Measurements from ENCODE around the gene CRYZ.
"Not testable (repeated sequence)": the region's sequence is repeated elsewhere in the genome, so short reads cannot be mapped to it uniquely, and the experiment has no call there.

The CRYZ gene

GRCh38 chr1:74732960-74733603, at the start of gene CRYZ, which contains the start of gene TYW3:
TSS of gene CRYZ (minus strand) at chr1:74733050. CDS start at chr1:74724821, 8,229 bp downstream.
TSS of gene TYW3 (plus strand) at chr1:74733152. CDS start at chr1:74733245, 93 bp downstream.
- H3K4me3 ChIP-seq (ENCODE audit: low read length), result peak within 1 kb of the TSS; percentile 90
- H3K4me1 ChIP-seq (ENCODE audit: control insufficient read depth, low read depth, low read length), result peaks cover 3% of the 10 kb centered on the region
- H3K36me3 ChIP-seq (ENCODE audit: control insufficient read depth, low read depth, low read length), result peaks cover 6% of the 10 kb centered on the region
- H3K27ac ChIP-seq (ENCODE audit: low read length), result peak within 1 kb of the TSS; percentile 80
- peak within 1 kb of the TSS; percentile 94 for H3K9ac ChIP-seq (ENCODE audit: low read length)
- no peaks in the 10 kb centered on the region for H3K9me3 ChIP-seq (ENCODE audit: control insufficient read depth, low read depth, low read length)
- no peaks in the 10 kb centered on the region for H3K27me3 ChIP-seq (ENCODE audit: control insufficient read depth, insufficient read depth, low read length)

- Histone ChIP-seq H3K27me3 (ENCODE audit: control insufficient read depth, insufficient read depth, low read length) (no peaks in the 10 kb centered on the region), H3K9ac (ENCODE audit: low read length) (no peak overlapping the region), H3K36me3 (ENCODE audit: control insufficient read depth, low read depth, low read length) (no peaks in the 10 kb centered on the region), H3K27ac (ENCODE audit: low read length) (no peak overlapping the region), H3K4me3 (ENCODE audit: low read length) (no peak overlapping the region), H3K4me1 (ENCODE audit: control insufficient read depth, low read depth, low read length) (peaks cover 12% of the 10 kb centered on the region), H3K9me3 (ENCODE audit: control insufficient read depth, low read depth, low read length) (no peaks in the 10 kb centered on the region)
Observed at GRCh38 chr1:74780594-74780993, 47.7 kb upstream of the CRYZ start.

DNA sequence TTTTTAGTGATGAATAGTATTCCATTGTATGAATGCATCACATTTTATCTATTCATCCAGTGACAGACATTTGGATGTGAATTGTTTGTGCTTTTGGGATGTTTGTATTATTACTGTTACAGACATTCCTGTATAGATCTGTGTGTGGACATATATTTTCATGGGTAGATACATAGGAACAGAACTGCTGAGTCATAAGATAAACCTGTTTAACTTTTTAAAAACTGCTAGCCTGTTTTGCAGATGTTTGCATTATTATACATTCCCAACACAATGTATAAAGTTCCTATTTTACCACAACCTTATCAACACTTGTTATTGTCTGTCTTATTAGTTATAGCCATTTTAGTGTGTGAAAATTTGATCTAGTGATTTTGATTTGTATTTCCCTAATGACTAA, 46.9 kb upstream of the CRYZ start:
- no peaks in the 10 kb centered on the region for H3K27me3 ChIP-seq (ENCODE audit: control insufficient read depth, insufficient read depth, low read length)
- no peak overlapping the region for H3K27ac ChIP-seq (ENCODE audit: low read length)
- no peaks in the 10 kb centered on the region for H3K9me3 ChIP-seq (ENCODE audit: control insufficient read depth, low read depth, low read length)
- no peak overlapping the region for H3K9ac ChIP-seq (ENCODE audit: low read length)
- no peak overlapping the region for H3K4me3 ChIP-seq (ENCODE audit: low read length)
- no peaks in the 10 kb centered on the region for H3K36me3 ChIP-seq (ENCODE audit: control insufficient read depth, low read depth, low read length)
- peaks cover 12% of the 10 kb centered on the region for H3K4me1 ChIP-seq (ENCODE audit: control insufficient read depth, low read depth, low read length)

GRCh38 chr1:74777525-74777924, 44.7 kb upstream of the CRYZ start:
- Histone ChIP-seq H3K27ac (ENCODE audit: low read length) (no peak overlapping the region), H3K9me3 (ENCODE audit: control insufficient read depth, low read depth, low read length) (no peaks in the 10 kb centered on the region), H3K27me3 (ENCODE audit: control insufficient read depth, insufficient read depth, low read length) (no peaks in the 10 kb centered on the region), H3K4me1 (ENCODE audit: control insufficient read depth, low read depth, low read length) (peaks cover 12% of the 10 kb centered on the region), H3K4me3 (ENCODE audit: low read length) (no peak overlapping the region), H3K9ac (ENCODE audit: low read length) (no peak overlapping the region), H3K36me3 (ENCODE audit: control insufficient read depth, low read depth, low read length) (no peaks in the 10 kb centered on the region)

GRCh38 chr1:74775735-74776134, 42.9 kb upstream of the CRYZ start:
- no peak overlapping the region for H3K9ac ChIP-seq (ENCODE audit: low read length)
- no peaks in the 10 kb centered on the region for H3K9me3 ChIP-seq (ENCODE audit: control insufficient read depth, low read depth, low read length)
- no peak overlapping the region for H3K4me3 ChIP-seq (ENCODE audit: low read length)
- no peak overlapping the region for H3K27ac ChIP-seq (ENCODE audit: low read length)
- no peaks in the 10 kb centered on the region for H3K27me3 ChIP-seq (ENCODE audit: control insufficient read depth, insufficient read depth, low read length)
- H3K4me1 ChIP-seq (ENCODE audit: control insufficient read depth, low read depth, low read length), result peaks cover 7% of the 10 kb centered on the region
- no peaks in the 10 kb centered on the region for H3K36me3 ChIP-seq (ENCODE audit: control insufficient read depth, low read depth, low read length)

- Histone ChIP-seq H3K4me3 (ENCODE audit: low read length) (no peak overlapping the region), H3K36me3 (ENCODE audit: control insufficient read depth, low read depth, low read length) (no peaks in the 10 kb centered on the region), H3K27me3 (ENCODE audit: control insufficient read depth, insufficient read depth, low read length) (no peaks in the 10 kb centered on the region), H3K27ac (ENCODE audit: low read length) (no peak overlapping the region), H3K9ac (ENCODE audit: low read length) (no peak overlapping the region), H3K9me3 (ENCODE audit: control insufficient read depth, low read depth, low read length) (no peaks in the 10 kb centered on the region), H3K4me1 (ENCODE audit: control insufficient read depth, low read depth, low read length) (no peaks in the 10 kb centered on the region)
Observed at GRCh38 chr1:74773582-74773981, 40.7 kb upstream of the CRYZ start.

- H3K9me3 ChIP-seq (ENCODE audit: control insufficient read depth, low read depth, low read length), result no peaks in the 10 kb centered on the region
- H3K27me3 ChIP-seq (ENCODE audit: control insufficient read depth, insufficient read depth, low read length), result no peaks in the 10 kb centered on the region
- H3K36me3 ChIP-seq (ENCODE audit: control insufficient read depth, low read depth, low read length), result no peaks in the 10 kb centered on the region
- no peak overlapping the region for H3K27ac ChIP-seq (ENCODE audit: low read length)
- no peaks in the 10 kb centered on the region for H3K4me1 ChIP-seq (ENCODE audit: control insufficient read depth, low read depth, low read length)
- no peak overlapping the region for H3K9ac ChIP-seq (ENCODE audit: low read length)
- H3K4me3 ChIP-seq (ENCODE audit: low read length), result no peak overlapping the region
Observed at GRCh38 chr1:74772945-74773344, 40.1 kb upstream of the CRYZ start.

- no peaks in the 10 kb centered on the region for H3K27me3 ChIP-seq (ENCODE audit: control insufficient read depth, insufficient read depth, low read length)
- H3K4me3 ChIP-seq (ENCODE audit: low read length), result no peak overlapping the region
- H3K4me1 ChIP-seq (ENCODE audit: control insufficient read depth, low read depth, low read length), result no peaks in the 10 kb centered on the region
- H3K36me3 ChIP-seq (ENCODE audit: control insufficient read depth, low read depth, low read length), result no peaks in the 10 kb centered on the region
- no peak overlapping the region for H3K9ac ChIP-seq (ENCODE audit: low read length)
- no peak overlapping the region for H3K27ac ChIP-seq (ENCODE audit: low read length)
- H3K9me3 ChIP-seq (ENCODE audit: control insufficient read depth, low read depth, low read length), result no peaks in the 10 kb centered on the region
Observed at GRCh38 chr1:74771913-74772515, 39.2 kb upstream of the CRYZ start.

DNA sequence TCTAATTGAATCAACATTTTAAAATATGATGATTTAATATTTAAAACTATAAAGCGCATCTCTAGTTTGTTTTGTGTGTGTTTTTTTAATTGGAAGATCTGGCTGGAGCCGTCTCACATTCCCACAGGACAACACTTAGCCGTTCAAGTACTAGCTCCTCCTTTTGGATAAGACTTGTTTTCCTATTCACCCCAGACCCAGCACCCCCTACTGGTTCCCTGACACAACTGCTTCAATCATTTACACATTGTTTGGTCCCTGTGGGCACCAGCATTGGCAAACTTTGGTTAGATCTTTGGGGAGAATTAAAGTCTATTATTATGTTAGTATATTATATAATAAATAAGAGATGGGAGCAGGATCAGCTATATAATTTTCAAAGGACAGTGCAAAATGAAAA, 34.6 kb upstream of the CRYZ start:
- no peak overlapping the region for H3K4me3 ChIP-seq (ENCODE audit: low read length)
- no peaks in the 10 kb centered on the region for H3K36me3 ChIP-seq (ENCODE audit: control insufficient read depth, low read depth, low read length)
- H3K9me3 ChIP-seq (ENCODE audit: control insufficient read depth, low read depth, low read length), result no peaks in the 10 kb centered on the region
- H3K27ac ChIP-seq (ENCODE audit: low read length), result no peak overlapping the region
- no peak overlapping the region for H3K9ac ChIP-seq (ENCODE audit: low read length)
- H3K4me1 ChIP-seq (ENCODE audit: control insufficient read depth, low read depth, low read length), result no peaks in the 10 kb centered on the region
- no peaks in the 10 kb centered on the region for H3K27me3 ChIP-seq (ENCODE audit: control insufficient read depth, insufficient read depth, low read length)

DNA sequence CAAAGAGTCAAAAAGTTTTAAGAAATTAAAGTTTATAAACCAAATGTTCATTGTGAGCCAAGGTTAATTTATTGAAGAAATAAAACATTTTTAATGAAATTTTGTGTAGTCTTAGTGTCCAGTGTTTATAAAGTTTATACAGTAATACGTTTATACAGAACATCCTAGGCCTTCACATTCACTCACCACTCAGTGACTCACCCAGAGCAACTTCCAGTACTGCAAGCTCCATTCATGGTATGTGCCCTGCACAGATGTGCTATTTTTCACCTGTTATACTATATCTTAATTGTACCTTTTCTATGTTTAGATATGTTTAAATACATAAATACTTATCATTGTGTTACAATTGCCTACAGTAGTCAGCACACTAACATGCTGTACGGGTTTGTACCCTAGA, 33.7 kb upstream of the CRYZ start:
- Histone ChIP-seq H3K36me3 (ENCODE audit: control insufficient read depth, low read depth, low read length) (peaks cover 5% of the 10 kb centered on the region), H3K9ac (ENCODE audit: low read length) (no peak overlapping the region), H3K4me3 (ENCODE audit: low read length) (no peak overlapping the region)

DNA sequence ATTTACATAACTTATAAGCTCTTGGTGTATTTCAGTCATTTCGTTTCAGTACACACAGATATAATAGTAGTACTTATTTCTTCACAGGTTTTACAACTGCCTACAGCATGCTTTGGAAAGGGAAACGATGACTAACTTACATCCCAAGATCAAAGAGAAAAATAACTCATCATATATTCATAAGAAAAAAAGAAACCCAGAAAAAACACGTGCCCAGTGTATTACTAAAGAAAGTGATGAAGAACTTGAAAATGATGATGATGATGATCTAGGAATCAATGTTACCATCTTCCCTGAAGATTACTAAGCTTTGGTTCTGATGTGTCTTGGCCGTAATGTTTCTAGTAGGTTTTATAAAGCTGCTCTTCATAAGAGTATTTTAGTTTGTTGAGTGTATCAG, 31.0 kb upstream of the CRYZ start:
- H3K4me1 ChIP-seq (ENCODE audit: control insufficient read depth, low read depth, low read length), result no peaks in the 10 kb centered on the region
- no peak overlapping the region for H3K27ac ChIP-seq (ENCODE audit: low read length)
- H3K9me3 ChIP-seq (ENCODE audit: control insufficient read depth, low read depth, low read length), result no peaks in the 10 kb centered on the region
- H3K27me3 ChIP-seq (ENCODE audit: control insufficient read depth, insufficient read depth, low read length), result no peaks in the 10 kb centered on the region
- H3K4me3 ChIP-seq (ENCODE audit: low read length), result no peak overlapping the region
- H3K36me3 ChIP-seq (ENCODE audit: control insufficient read depth, low read depth, low read length), result peaks cover 9% of the 10 kb centered on the region
- no peak overlapping the region for H3K9ac ChIP-seq (ENCODE audit: low read length)

More for the DNA sequence above, 33.7 kb upstream of the CRYZ start:
- no peak overlapping the region for H3K27ac ChIP-seq (ENCODE audit: low read length)
- no peaks in the 10 kb centered on the region for H3K9me3 ChIP-seq (ENCODE audit: control insufficient read depth, low read depth, low read length)
- no peaks in the 10 kb centered on the region for H3K27me3 ChIP-seq (ENCODE audit: control insufficient read depth, insufficient read depth, low read length)
- no peaks in the 10 kb centered on the region for H3K4me1 ChIP-seq (ENCODE audit: control insufficient read depth, low read depth, low read length)

DNA sequence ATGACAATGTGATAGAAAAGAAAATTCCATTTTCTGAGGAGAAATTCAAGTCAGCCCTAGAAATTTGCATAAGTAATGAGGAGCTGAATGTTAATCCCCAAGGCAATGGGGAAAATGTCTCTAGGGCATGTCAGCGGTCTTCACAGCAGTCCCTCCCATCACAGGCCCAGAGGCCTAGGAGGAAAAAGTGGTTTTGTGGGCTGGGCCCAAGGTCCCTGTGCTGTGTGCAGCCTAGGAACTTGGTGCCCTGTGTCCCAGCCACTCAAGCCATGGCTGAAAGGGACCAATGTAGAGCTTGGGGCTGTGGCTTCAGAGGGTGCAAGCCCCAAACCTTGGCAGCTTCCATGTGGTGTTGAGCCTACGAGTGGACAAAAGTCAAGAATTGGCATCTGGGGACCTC, 23.8 kb upstream of the CRYZ start:
- not testable (repeated sequence) for H3K4me1 ChIP-seq (ENCODE audit: control insufficient read depth, low read depth, low read length); H3K9ac ChIP-seq (ENCODE audit: low read length); H3K4me3 ChIP-seq (ENCODE audit: low read length); H3K9me3 ChIP-seq (ENCODE audit: control insufficient read depth, low read depth, low read length); H3K27ac ChIP-seq (ENCODE audit: low read length); H3K27me3 ChIP-seq (ENCODE audit: control insufficient read depth, insufficient read depth, low read length)
- peaks cover 13% of the 10 kb centered on the region for H3K36me3 ChIP-seq (ENCODE audit: control insufficient read depth, low read depth, low read length)
